ENCODE results near the gene FGD6.

FGD6 gene

DNA sequence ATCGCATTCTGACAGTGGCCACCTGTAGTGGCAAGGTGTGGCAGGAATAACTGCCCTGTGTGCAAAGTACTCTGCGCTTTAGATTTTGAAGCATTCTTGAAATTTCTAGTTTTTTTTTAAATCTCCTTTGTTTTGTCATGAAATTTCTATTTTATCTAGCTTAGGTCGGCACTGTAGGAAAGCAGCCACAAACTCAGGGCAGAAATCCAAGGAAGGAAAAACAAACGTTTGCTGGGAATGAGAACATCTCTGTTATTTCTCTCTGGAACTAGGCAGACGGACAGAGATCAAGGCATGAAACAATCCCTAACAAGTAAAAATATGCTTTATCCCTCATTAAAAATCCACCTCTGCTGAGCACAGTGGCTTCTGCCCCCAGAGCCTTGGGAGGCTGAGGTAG lies 142.5 kb downstream of the FGD6 start:
- DNase-seq, result no peak

DNA sequence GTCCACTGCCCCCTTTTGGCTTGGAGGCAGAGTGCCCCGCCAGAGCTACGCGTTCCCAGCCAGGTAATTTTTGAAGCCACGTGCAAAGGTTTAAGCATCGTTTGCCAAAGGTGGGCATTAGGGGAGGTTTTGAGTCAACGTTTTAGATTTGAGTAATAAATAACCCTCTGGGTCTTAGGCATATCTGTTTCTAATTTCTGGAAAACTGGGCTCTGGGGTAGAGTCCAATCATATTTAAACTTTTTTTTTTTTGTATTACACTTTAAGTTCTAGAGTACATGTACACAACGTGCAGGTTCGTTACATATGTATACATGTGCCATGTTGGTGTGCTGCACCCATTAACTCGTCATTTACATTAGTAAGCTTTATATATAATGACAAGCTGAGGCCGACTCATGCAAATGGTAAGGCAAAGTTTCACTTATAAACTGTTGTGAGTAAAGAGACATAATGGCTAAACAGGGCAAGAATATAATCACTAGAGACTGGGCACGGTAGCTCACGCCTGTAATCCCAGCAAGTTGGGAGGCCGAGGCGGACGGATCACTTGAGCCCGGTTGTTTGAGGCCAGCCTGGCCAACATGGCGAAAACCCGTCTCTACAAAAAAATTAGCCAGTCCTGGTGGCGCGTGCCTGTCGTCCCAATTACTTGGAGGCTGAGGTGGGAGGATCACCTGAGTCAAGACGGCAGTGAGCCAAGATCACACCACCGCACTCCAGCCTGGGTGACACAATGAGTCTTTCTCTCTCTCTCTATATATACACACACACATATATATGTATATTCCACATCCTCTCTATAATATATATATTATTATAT lies 143.4 kb downstream of the FGD6 start:
- DNase-seq, result no peak

DNA sequence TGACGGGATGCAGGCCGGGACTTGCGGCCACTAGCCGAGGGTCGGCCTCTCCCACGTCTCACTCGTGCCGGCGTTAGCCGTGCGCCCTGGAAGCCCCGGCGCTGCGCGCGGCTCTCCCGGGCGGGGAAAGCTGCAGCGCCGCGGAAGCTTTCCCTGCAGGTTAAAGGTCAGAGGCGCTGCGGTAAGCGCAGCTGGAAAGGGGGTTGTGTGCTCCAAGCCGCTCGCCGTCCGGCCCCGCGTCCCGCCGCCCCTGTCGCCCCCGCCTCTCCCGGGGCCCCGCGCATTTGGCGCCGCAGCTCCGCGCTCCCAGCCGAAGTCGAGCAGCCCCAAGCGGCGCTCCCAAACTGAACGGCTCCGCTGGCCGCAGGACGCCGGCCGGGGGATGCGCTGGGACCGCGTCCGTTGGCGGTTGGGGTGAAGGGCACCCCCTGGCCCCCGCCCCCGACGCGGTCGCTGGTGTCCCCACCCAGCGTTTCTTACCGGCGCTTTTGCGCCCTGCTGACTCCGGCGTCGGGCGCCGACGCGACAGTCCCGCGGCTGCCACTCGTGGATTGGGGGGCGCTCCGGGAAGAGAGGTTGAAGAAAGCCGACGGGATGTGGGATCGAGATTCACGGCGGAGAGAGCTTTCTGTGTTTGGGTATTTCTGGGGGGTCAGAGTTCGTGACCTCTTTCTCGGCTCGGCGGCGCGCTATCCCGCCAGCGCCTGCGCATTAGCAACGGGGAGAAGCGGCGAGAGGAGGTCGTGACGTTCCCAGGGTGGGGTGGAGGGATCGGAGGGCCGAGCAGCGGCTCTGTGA lies 144.2 kb downstream of the FGD6 start, which contains the start of gene NR2C1:
NR2C1 (minus strand) TSS at position 719 of the 798 bp plus-strand sequence. CDS start 6,234 bp downstream, outside the sequence.
- DNase-seq, result peak; percentile 82

DNA sequence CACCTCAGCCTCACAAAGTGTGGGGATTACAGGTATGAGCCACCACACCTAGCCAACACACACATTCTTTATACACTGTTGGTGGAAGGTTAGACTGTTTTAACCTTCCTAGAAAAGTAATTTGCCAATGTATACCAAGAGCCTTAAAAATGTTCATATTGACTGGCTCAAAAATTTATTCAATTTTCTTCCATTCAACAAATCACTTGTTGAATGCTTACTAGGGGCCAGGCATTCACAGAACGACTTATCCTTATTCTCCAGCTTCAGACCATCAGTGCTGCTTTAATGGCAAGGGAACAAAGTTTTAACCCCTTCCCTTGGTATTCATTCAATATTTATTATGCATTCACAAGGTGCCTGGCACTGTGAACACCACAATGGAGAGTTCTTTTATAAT lies 146.9 kb downstream of the FGD6 start:
- DNase-seq, result no peak

DNA sequence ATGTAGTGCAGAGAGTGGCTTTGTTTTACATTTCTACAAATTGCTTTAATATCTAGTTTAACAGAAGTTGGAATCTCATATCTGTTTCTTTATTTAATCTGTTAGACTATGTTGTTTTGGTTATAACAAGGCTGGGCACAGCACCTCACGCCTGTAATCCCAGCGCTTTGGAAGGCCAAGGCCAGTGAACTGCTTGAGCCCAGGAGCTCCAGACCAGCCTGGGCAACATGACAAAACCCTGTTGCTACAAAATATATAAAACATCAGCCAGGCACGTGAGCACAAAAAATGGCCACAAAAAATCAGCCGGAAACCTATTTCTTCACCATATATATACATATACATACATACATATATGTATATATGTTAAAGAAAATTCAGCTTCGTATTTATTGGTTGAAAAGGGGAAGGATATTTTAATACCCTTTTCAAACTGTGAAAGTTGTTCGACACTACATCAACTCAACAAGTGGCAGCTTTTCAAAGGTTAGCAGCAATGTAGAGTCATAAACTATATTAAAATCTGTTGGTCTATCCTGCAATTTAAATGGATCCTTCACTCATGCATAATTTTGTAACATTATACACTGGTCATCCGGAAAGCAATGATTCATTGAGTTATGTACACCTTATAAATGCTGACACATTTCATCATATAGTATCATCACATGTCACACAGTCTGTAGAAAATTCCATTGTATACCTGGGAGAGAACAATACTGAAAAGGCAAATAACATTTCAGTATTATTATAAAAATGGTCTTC lies 151.0 kb downstream of the FGD6 start:
- DNase-seq, result no peak

DNA sequence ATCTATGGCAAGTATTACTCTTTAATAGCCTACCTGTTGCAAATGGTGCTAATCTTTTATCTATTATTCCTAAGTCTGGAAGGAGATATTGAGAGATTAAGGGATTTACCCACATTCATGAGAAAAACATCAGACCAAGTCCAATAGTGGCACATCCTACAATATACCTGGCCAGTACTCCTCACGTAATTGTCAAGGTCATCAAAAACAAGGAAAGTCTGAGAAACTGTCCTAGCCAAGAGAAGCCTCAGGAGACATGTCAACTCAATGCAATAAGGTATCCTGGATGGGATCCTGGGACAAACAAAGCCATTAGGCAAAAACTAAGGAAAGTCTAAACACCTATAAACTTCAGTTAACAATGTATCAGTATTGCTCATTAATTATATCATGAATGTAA lies 156.3 kb downstream of the FGD6 start:
- DNase-seq, result no peak

DNA sequence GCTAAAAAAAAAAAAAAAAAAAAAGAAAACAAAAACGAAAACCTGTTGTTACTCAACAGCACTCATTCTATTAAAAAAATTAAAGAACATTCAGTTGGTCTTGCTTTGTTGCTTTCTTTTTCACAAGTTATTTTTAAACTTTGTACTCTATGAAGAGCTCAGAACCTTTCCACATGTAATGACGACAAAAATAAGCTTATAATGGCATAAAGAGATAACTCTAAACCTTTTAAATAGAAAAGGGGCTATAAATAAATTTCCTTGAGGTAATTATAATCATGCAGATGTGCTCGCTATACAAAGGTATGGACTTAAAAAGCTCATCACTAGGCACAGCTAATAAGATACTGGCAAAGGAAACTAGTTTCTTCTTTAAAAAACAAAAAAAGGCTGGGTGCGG lies 157.3 kb downstream of the FGD6 start:
- no peak for DNase-seq

DNA sequence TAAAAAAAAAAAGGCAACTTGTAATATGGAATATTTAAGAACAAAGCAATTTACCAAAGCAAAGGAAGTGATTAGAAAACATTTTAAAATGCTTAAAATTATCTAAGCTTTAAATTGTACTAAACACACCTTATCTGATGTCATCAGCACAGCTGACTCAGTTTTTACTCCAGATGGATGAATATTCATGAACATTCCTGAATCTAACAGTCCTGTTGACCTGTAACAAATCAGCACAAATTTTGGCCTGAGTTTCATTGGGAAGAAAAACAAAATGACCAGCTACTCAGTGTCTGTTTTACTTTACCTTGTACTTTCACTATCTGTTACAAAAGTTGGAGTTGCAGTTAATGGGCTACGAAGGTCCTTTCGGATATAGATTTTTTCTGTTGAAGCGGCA lies 159.8 kb downstream of the FGD6 start:
- no peak for DNase-seq

DNA sequence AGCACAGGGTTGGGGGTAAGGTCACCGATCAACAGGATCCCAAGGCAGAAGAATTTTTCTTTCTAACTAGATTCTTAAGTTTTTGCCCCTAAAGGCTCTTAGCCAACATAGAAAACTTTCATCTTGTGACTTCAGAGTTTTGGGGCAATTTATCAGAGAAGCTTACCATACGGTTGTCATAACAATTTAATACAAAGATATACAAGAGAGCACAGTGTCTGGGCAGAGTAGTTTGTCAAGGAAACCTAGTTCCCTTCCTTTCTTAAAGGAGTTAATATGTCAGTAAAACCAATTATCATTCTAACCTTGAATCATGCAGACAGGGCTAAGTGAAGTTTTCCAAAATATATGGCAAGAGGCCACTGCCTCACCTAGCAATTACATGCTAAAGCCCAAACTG lies 162.2 kb downstream of the FGD6 start:
- no peak for DNase-seq

DNA sequence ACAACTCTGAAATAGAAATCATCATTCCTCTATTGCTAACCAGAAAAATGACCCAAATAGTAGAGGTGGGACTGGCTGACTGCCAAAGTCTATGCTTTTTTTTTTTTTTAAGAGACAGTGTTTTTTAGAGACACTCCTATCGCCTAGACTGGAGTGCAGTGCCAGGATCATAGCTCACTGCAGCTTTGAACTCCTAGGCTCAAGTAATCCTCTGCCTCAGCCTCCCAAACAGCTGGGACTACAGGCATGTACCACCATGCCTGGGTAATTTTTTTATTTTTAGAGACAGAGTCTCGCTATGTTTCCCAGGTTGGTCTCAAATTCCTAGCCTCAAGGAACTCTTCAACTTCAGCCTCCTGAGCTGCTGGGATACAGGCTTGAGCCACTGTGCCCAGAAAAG lies 163.1 kb downstream of the FGD6 start:
- DNase-seq, result no peak

DNA sequence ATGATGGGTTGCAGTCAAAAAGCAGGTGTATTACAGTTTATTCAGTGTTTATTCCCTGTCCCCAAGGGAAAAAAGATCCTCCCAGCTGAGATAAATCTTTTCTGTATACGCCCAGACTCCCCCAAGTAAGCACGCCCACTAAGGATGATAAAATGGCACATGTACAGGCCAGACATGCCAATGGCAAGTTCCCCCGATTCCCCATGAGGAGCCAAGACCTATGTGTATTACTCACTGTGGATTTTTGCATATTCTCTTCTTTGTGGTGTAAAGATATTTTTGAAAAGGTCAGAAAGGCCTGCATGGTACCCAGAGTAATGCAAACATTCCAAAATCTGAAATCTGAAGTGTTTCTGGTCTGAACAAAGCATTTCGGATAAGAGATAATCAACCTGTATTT lies 166.0 kb downstream of the FGD6 start:
- DNase-seq, result no peak

DNA sequence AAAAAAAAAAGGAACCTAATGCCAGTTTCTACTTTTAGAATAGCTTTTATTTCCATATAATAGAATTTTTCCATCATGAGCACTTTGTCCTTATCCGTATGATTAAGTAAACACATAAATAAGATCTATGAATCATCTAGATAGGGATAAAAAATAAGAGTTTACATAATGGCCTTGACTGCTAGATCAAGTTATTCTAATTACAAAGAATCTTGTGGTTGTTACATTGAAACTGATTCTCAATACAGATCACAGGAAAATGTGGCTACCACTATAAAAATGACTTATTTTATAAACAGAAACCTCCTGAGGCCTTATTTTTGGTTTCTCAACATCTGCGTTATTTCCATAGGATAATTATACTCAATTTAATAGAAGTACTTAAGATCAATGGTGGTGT lies 179.4 kb downstream of the FGD6 start:
- DNase-seq, result no peak

DNA sequence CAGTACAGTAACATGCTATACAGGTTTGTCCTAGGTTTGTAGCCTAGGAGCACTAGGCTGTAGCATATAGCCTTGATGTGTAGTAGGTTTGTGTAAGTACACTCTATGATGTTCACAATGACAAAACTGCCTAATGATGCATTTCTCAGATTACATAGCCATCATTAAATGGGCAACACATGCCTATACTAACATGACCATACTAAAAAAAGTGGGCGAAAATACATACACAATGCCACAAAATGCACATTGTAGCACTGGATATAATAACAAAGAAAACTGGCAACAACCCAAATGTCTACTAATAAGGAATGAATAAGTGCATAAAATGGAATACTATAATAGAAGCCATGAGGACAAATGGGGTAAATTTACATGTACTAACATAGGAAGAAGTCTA lies 182.5 kb downstream of the FGD6 start:
- DNase-seq, result no peak
